HG02678 (cell line): ENCODE results near the gene OCIAD1.
A peak's percentile ranks its signal among the peaks of the same experiment; 100 is the strongest.
"Not testable (repeated sequence)": the region's sequence is repeated elsewhere in the genome, so short reads cannot be mapped to it uniquely, and the experiment has no call there.

ENCODE experiments used
- ATAC-seq: cut with Tn5 transposase; IDR thresholded peaks from one replicate; pipeline ENCODE4 v1.9.1; 2021; ENCODE audit warnings: mild to moderate bottlenecking, moderate library complexity; ENCODE audit not compliant: unreplicated experiment

The OCIAD1 gene

GRCh38 chr4:48830706-48831531 is at the start of gene OCIAD1:
Gene OCIAD1 (plus strand): TSS chr4:48831088. CDS start chr4:48832625, 1,537 bp downstream.
- ATAC-seq = peak; percentile 99

GRCh38 chr4:48781968-48782367 is 48.9 kb upstream of the OCIAD1 start:
- ATAC-seq = no peak

DNA sequence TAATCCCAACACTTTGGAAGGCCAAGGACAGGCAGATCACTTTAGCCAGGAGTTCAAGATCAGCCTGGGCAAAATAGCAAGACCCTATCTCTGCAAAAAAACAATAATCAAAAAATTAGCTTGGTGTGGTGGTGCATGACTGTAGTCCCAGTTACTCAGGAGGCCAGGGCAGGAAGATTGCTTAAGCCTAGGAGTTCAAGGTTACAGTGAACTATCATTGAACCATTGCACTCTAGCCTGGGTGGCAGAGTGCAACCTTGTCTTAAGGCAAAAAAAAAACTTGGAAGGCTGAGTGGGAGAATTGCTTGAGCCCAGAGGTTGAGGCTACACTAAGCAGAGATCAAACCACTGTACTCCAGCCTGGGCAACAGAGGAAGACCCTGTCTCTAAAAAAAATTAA is 45.6 kb upstream of the OCIAD1 start:
- no peak for ATAC-seq

- ATAC-seq = no peak
Observed at GRCh38 chr4:48786549-48786948, 44.3 kb upstream of the OCIAD1 start.

DNA sequence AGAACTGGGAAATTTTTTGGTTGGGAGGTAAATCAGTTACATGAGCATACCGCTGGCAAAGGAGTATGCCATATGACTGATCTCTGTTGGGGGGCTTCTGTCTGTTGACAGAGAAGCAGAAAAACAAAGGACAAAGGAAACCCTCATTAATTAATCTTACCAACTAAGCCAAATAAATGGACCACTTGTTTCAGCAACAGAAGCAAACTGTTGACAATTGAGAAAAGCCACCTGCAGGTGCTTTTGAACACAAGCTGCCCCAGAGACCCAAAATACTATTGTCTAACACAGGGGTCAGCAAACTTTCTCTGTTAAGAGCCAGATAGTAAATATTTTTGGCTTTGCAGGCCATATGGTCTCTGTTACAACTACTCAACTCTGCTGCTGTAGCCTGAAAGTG is 43.8 kb upstream of the OCIAD1 start:
- ATAC-seq = no peak

GRCh38 chr4:48790561-48790960 is 40.3 kb upstream of the OCIAD1 start:
- ATAC-seq = no peak

- ATAC-seq = no peak
Observed at GRCh38 chr4:48791313-48791712, 39.6 kb upstream of the OCIAD1 start.

GRCh38 chr4:48792348-48793006 is 38.4 kb upstream of the OCIAD1 start:
- no peak for ATAC-seq

- ATAC-seq = no peak
Observed at GRCh38 chr4:48795108-48795507, 35.8 kb upstream of the OCIAD1 start.

GRCh38 chr4:48796191-48796926 is 34.5 kb upstream of the OCIAD1 start:
- no peak for ATAC-seq

DNA sequence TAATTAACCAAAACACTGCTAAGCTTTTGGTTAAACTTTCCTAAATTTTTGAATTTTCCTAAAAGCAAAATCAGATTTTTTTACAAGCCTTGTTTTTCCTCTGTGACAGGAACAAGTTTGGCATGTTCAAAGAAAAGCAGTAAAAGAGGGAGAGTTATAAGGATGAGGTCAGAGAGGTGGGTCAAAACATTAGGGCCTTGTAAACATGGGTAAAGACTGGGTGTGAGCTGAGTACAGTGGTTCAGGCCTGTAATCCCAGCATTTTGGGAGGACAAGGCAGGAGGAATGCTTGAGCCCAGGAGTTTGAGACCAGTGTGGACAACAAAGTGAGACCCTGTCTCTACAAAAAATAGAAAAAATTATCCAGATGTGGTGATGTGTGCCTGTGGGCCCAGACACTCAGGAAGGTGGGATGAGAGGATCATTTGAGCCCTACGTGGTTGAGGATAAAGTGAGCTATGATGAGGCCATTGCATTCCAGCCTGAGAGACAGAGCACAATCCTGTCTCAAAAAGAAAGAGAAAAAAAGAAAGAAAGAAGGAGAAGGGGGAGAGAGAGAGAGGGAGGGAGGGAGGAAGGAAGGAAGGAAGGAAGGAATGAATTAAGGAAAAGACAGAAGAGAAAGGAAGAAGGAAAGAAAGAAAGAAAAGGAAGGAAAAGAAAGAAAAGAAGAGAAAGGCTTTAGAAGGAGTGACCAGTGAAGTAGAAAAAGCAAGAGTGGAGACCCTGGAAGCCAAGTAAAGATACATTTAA is 33.8 kb upstream of the OCIAD1 start:
- no peak for ATAC-seq

GRCh38 chr4:48798117-48798516 is 32.8 kb upstream of the OCIAD1 start:
- ATAC-seq = no peak

GRCh38 chr4:48799157-48799556 is 31.7 kb upstream of the OCIAD1 start:
- ATAC-seq = no peak

DNA sequence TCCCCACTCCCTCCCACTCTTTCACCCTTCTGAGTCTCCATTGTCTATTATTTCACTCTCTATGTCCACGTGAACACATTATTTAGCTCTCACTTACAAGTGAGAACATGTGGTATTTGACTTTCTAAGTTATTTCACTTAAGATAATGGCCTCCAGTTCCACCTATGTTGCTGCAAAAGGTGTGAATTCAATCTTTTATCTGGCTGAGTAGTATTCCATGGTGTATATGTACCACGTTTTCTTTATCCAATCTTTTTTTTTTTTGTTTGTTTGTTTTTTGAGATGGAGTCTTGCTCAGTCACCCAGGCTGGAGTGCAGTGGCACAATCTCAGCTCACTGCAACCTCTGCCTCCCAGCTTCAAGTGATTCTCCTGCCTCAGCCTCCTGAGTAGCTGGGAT is 30.7 kb upstream of the OCIAD1 start:
- not testable (repeated sequence) for ATAC-seq

- ATAC-seq = no peak
Observed at GRCh38 chr4:48801016-48801715, 29.7 kb upstream of the OCIAD1 start.

- no peak for ATAC-seq
Observed at GRCh38 chr4:48804584-48805301, 26.1 kb upstream of the OCIAD1 start.

GRCh38 chr4:48812866-48813265 is 18.0 kb upstream of the OCIAD1 start:
- no peak for ATAC-seq

- ATAC-seq = peak; percentile 90
Observed at GRCh38 chr4:48813964-48814363, 16.9 kb upstream of the OCIAD1 start.

- ATAC-seq = no peak
Observed at GRCh38 chr4:48815483-48815882, 15.4 kb upstream of the OCIAD1 start.

- not testable (repeated sequence) for ATAC-seq
Observed at GRCh38 chr4:48816297-48816696, 14.6 kb upstream of the OCIAD1 start.
